GM13977 (cell line): ENCODE data around the gene DPAGT1.

Source experiments
- DNase-seq: peaks from one replicate; pipeline ENCODE4 v3.0.0; 2012; ENCODE audit warnings: low spot score
- CTCF ChIP-seq: IDR thresholded peaks from 2 replicates; pipeline ENCODE4 v1.5.1; 2012; ENCODE audit warnings: mild to moderate bottlenecking, control low read depth; ENCODE audit not compliant: insufficient read depth; ENCODE audit errors: extremely low read depth, missing control alignments
- in situ Hi-C: fragments of 300-500 bp; cut with MboI; formaldehyde crosslinking; loops from one replicate; pipeline ENCODE4 v1.12.0; 2022; ENCODE audit warnings: low sequenced_read_pairs, low pct_unique_long_range_greater_than_20kb, mixed read lengths, inconsistent platforms; ENCODE audit not compliant: unreplicated experiment

The DPAGT1 gene

GRCh38 chr11:119110439-119110838, 8.8 kb upstream of the DPAGT1 start:
- in situ Hi-C loops = no loop called here
- no peak for DNase-seq
- no peak for TF ChIP-seq CTCF

- in situ Hi-C loops = no loop called here
- no peak for DNase-seq
- TF ChIP-seq CTCF = no peak
Measured at GRCh38 chr11:119109843-119110242, 8.2 kb upstream of the DPAGT1 start.

- in situ Hi-C loops = no loop called here
- no peak for TF ChIP-seq CTCF
- DNase-seq = no peak
Measured at GRCh38 chr11:119108857-119109221, 7.2 kb upstream of the DPAGT1 start.

GRCh38 chr11:119108146-119108856, 6.6 kb upstream of the DPAGT1 start:
- TF ChIP-seq CTCF = no peak
- DNase-seq = peak; percentile 62
- in situ Hi-C loops = no loop called here

- DNase-seq = peak; percentile 52
- TF ChIP-seq CTCF = no peak
- in situ Hi-C loops = no loop called here
Measured at GRCh38 chr11:119107538-119108145, 6.0 kb upstream of the DPAGT1 start.

GRCh38 chr11:119106564-119107537, 5.2 kb upstream of the DPAGT1 start, which contains the start of gene C2CD2L:
C2CD2L (plus strand) TSS chr11:119107344; CDS start chr11:119107742, 398 bp downstream.
- in situ Hi-C loops = no loop called here
- TF ChIP-seq CTCF = no peak
- peak; percentile 98 for DNase-seq
